GM19372 (cell line): ENCODE results near the gene LRFN4.

ENCODE experiments used
- ATAC-seq: cut with Tn5 transposase; IDR thresholded peaks from one replicate; pipeline ENCODE4 v1.9.1; 2021; ENCODE audit warnings: mild to moderate bottlenecking, low read depth, moderate library complexity; ENCODE audit not compliant: unreplicated experiment

Gene LRFN4

GRCh38 chr11:66868726-66869566 is 12.1 kb downstream of the LRFN4 start:
- peak; percentile 70 for ATAC-seq

- no peak for ATAC-seq
Measured at GRCh38 chr11:66869567-66869870, 12.7 kb downstream of the LRFN4 start.

GRCh38 chr11:66870131-66870530 is 13.3 kb downstream of the LRFN4 start:
- no peak for ATAC-seq

GRCh38 chr11:66870616-66871520 is 14.0 kb downstream of the LRFN4 start:
- ATAC-seq: no peak

- ATAC-seq: no peak
Measured at GRCh38 chr11:66871521-66871901, 14.6 kb downstream of the LRFN4 start.

GRCh38 chr11:66874232-66874631 is 17.4 kb downstream of the LRFN4 start:
- ATAC-seq: no peak

- no peak for ATAC-seq
Measured at GRCh38 chr11:66875378-66875777, 18.5 kb downstream of the LRFN4 start.

- ATAC-seq: no peak
Measured at GRCh38 chr11:66877588-66878385, 20.9 kb downstream of the LRFN4 start.

GRCh38 chr11:66878474-66878873 is 21.6 kb downstream of the LRFN4 start:
- no peak for ATAC-seq

- no peak for ATAC-seq
Measured at GRCh38 chr11:66879000-66879399, 22.1 kb downstream of the LRFN4 start.

- ATAC-seq: no peak
Measured at GRCh38 chr11:66879583-66879982, 22.7 kb downstream of the LRFN4 start.

GRCh38 chr11:66879999-66880398 is 23.1 kb downstream of the LRFN4 start:
- ATAC-seq: no peak

GRCh38 chr11:66880496-66881450 is 23.9 kb downstream of the LRFN4 start:
- ATAC-seq: no peak

GRCh38 chr11:66881451-66881835 is 24.6 kb downstream of the LRFN4 start:
- no peak for ATAC-seq

- no peak for ATAC-seq
Measured at GRCh38 chr11:66881927-66882452, 25.1 kb downstream of the LRFN4 start.

- no peak for ATAC-seq
Measured at GRCh38 chr11:66882561-66883015, 25.7 kb downstream of the LRFN4 start.

GRCh38 chr11:66883016-66883965 is 26.4 kb downstream of the LRFN4 start:
- no peak for ATAC-seq

GRCh38 chr11:66884443-66884842 is 27.6 kb downstream of the LRFN4 start:
- no peak for ATAC-seq
